T-helper 17 cell (primary cell): ENCODE data around the gene CCR7. TPM values are rescaled to one million over a fixed set of nuclear protein-coding genes. Genes with fewer than 3 reads are reported as not detected.
A peak's percentile ranks its signal among the peaks of the same experiment; 100 is the strongest.
"Not testable (repeated sequence)": the region's sequence is repeated elsewhere in the genome, so short reads cannot be mapped to it uniquely, and the experiment has no call there.

Experiments
- ATAC-seq: fragments of 150-1000 bp; cut with Tn5 transposase; 2 replicates; pipeline ENCODE4 v1.10.0; 2021; ENCODE audit warnings: mild to moderate bottlenecking, moderate library complexity
- DNase-seq, 3 donors: peaks; one replicate each; pipeline versions ENCODE4 v3.0.0 to v3.0.0-alpha.2; 2020 to 2021
- H3K9me3 ChIP-seq: one replicate; pipeline ENCODE4 v1.7.0; 2013; ENCODE audit warnings: low read length, mild to moderate bottlenecking; ENCODE audit not compliant: control insufficient read depth, poor library complexity, severe bottlenecking
- H3K27ac Mint-ChIP-seq: one replicate; pipeline ENCODE4 v1.8.0; 2022; ENCODE audit warnings: mild to moderate bottlenecking, moderate library complexity, mixed read lengths
- H3K27me3 Mint-ChIP-seq: one replicate; pipeline ENCODE4 v1.8.0; 2022; ENCODE audit warnings: mixed read lengths
- H3K36me3 Mint-ChIP-seq: one replicate; pipeline ENCODE4 v1.8.0; 2022; ENCODE audit warnings: low read depth, mixed read lengths
- H3K4me1 Mint-ChIP-seq: one replicate; pipeline ENCODE4 v1.8.0; 2022; ENCODE audit warnings: mild to moderate bottlenecking, mixed read lengths
- H3K4me3 Mint-ChIP-seq: one replicate; pipeline ENCODE4 v1.8.0; 2022; ENCODE audit warnings: mild to moderate bottlenecking, moderate library complexity, mixed read lengths
- total RNA-seq, 4 donors: library from RNA in 2 of 4; stranded (reverse) in 2 of 4; gene quantifications; one replicate each; pipeline ENCODE4 v1.2.3 and lab custom pipeline; 2022 to 2026

The CCR7 gene
- total RNA-seq, 2 donors from 2014 or later, result 165 to 182 TPM

GRCh38 chr17:40584950-40585349 is 19.7 kb upstream of the CCR7 start:
- Mint-ChIP-seq H3K27ac (peak overlapping the region; percentile 25), H3K4me1 (peaks cover 45% of the 10 kb centered on the region)
- not testable (repeated sequence) for H3K4me3 Mint-ChIP-seq

GRCh38 chr17:40582328-40582901 is 17.1 kb upstream of the CCR7 start:
- Mint-ChIP-seq H3K27me3 (no peaks in the 10 kb centered on the region), H3K27ac (peak overlapping the region; percentile 88), H3K36me3 (no peaks in the 10 kb centered on the region), H3K4me1 (peaks cover 37% of the 10 kb centered on the region), H3K4me3 (peak overlapping the region; percentile 79)
- peaks cover 4% of the 10 kb centered on the region for H3K9me3 ChIP-seq
- ATAC-seq (peak; percentile 90), DNase-seq (peak in 1 of 3 donors; percentile 47)

More at GRCh38 chr17:40584950-40585349, 19.7 kb upstream of the CCR7 start:
- ATAC-seq, H3K36me3 Mint-ChIP-seq, H3K9me3 ChIP-seq, H3K27me3 Mint-ChIP-seq, DNase-seq: not testable (repeated sequence)

- peaks cover 4% of the 10 kb centered on the region for H3K9me3 ChIP-seq
- H3K27me3 Mint-ChIP-seq, result no peaks in the 10 kb centered on the region
- H3K4me3 Mint-ChIP-seq, result no peak overlapping the region
- H3K4me1 Mint-ChIP-seq, result peaks cover 40% of the 10 kb centered on the region
- ATAC-seq, result no peak
- peak overlapping the region; percentile 67 for H3K27ac Mint-ChIP-seq
- H3K36me3 Mint-ChIP-seq, result no peaks in the 10 kb centered on the region
- DNase-seq, result no peak
Measured at GRCh38 chr17:40580140-40580539, 14.9 kb upstream of the CCR7 start.

GRCh38 chr17:40579471-40579870 is 14.2 kb upstream of the CCR7 start:
- Mint-ChIP-seq H3K27ac (peak overlapping the region; percentile 67), H3K27me3 (no peaks in the 10 kb centered on the region), H3K4me1 (peaks cover 40% of the 10 kb centered on the region), H3K36me3 (no peaks in the 10 kb centered on the region), H3K4me3 (no peak overlapping the region)
- ATAC-seq, result no peak
- DNase-seq, result no peak
- H3K9me3 ChIP-seq, result no peaks in the 10 kb centered on the region

- H3K9me3 ChIP-seq, result peaks cover 4% of the 10 kb centered on the region
- Mint-ChIP-seq H3K27me3 (no peaks in the 10 kb centered on the region), H3K36me3 (no peaks in the 10 kb centered on the region), H3K4me3 (peak overlapping the region; percentile 43), H3K4me1 (peaks cover 36% of the 10 kb centered on the region), H3K27ac (peak overlapping the region; percentile 89)
- peak; percentile 71 for ATAC-seq
- DNase-seq, result no peak
Measured at GRCh38 chr17:40577611-40578065, 12.4 kb upstream of the CCR7 start.

- DNase-seq, result no peak
- H3K4me3 Mint-ChIP-seq, result peak overlapping the region; percentile 5
- no peaks in the 10 kb centered on the region for H3K27me3 Mint-ChIP-seq
- peaks cover 4% of the 10 kb centered on the region for H3K9me3 ChIP-seq
- H3K36me3 Mint-ChIP-seq, result peaks cover 2% of the 10 kb centered on the region
- H3K27ac Mint-ChIP-seq, result peak overlapping the region; percentile 89
- ATAC-seq, result peak; percentile 55
- H3K4me1 Mint-ChIP-seq, result peaks cover 23% of the 10 kb centered on the region
Measured at GRCh38 chr17:40576113-40576740, 11.0 kb upstream of the CCR7 start.

GRCh38 chr17:40574292-40574691 is 9.0 kb upstream of the CCR7 start:
- H3K36me3 Mint-ChIP-seq, result peaks cover 2% of the 10 kb centered on the region
- H3K4me3 Mint-ChIP-seq, result no peak overlapping the region
- H3K4me1 Mint-ChIP-seq, result peaks cover 21% of the 10 kb centered on the region
- ATAC-seq (no peak), DNase-seq (no peak)
- no peaks in the 10 kb centered on the region for H3K27me3 Mint-ChIP-seq
- H3K9me3 ChIP-seq, result peaks cover 4% of the 10 kb centered on the region
- H3K27ac Mint-ChIP-seq, result no peak overlapping the region

- not testable (repeated sequence) for ATAC-seq, H3K36me3 Mint-ChIP-seq, H3K4me3 Mint-ChIP-seq, DNase-seq, H3K27me3 Mint-ChIP-seq, H3K27ac Mint-ChIP-seq, H3K9me3 ChIP-seq
- H3K4me1 Mint-ChIP-seq, result peaks cover 21% of the 10 kb centered on the region
Measured at GRCh38 chr17:40572245-40572993, 7.1 kb upstream of the CCR7 start.

- H3K9me3 ChIP-seq, result no peaks in the 10 kb centered on the region
- peak overlapping the region; percentile 100 for H3K27ac Mint-ChIP-seq
- H3K4me3 Mint-ChIP-seq, result no peak overlapping the region
- DNase-seq, result no peak
- no peak for ATAC-seq
- H3K36me3 Mint-ChIP-seq, result peaks cover 9% of the 10 kb centered on the region
- peaks cover 32% of the 10 kb centered on the region for H3K4me1 Mint-ChIP-seq
- no peaks in the 10 kb centered on the region for H3K27me3 Mint-ChIP-seq
Measured at GRCh38 chr17:40568074-40568836, 3.0 kb upstream of the CCR7 start.

- peaks cover 41% of the 10 kb centered on the region for H3K4me1 Mint-ChIP-seq
- H3K27ac Mint-ChIP-seq, result peak overlapping the region; percentile 100
- peaks cover 18% of the 10 kb centered on the region for H3K36me3 Mint-ChIP-seq
- no peaks in the 10 kb centered on the region for H3K27me3 Mint-ChIP-seq
- no peaks in the 10 kb centered on the region for H3K9me3 ChIP-seq
- H3K4me3 Mint-ChIP-seq, result no peak overlapping the region
- DNase-seq (no peak), ATAC-seq (no peak)
Measured at GRCh38 chr17:40567377-40567776, 2.1 kb upstream of the CCR7 start.

GRCh38 chr17:40565769-40566409 is 617 bp upstream of the CCR7 start:
- Mint-ChIP-seq H3K4me3 (peak overlapping the region; percentile 99), H3K36me3 (peaks cover 18% of the 10 kb centered on the region), H3K4me1 (peaks cover 53% of the 10 kb centered on the region), H3K27ac (peak overlapping the region; percentile 100), H3K27me3 (no peaks in the 10 kb centered on the region)
- H3K9me3 ChIP-seq, result no peaks in the 10 kb centered on the region
- DNase-seq (no peak), ATAC-seq (no peak)

- Mint-ChIP-seq H3K4me3 (peak overlapping the region; percentile 99), H3K36me3 (peaks cover 24% of the 10 kb centered on the region), H3K4me1 (peaks cover 58% of the 10 kb centered on the region), H3K27ac (peak overlapping the region; percentile 100), H3K27me3 (no peaks in the 10 kb centered on the region)
- peak; percentile 6 for ATAC-seq
- H3K9me3 ChIP-seq, result no peaks in the 10 kb centered on the region
- peak in 1 of 3 donors; percentile 45 for DNase-seq
Measured at GRCh38 chr17:40564195-40564882, 933 bp downstream of the CCR7 start.
